A549 (cell line): ENCODE data around the gene RBM18. TPM values are rescaled to one million over a fixed set of nuclear protein-coding genes. Genes with fewer than 3 reads are reported as not detected.

Experiments
- ATAC-seq, 2 experiments: fragments of 200-7000 bp in 1 of 2; fragments of >200 bp in 1 of 2; cut with Nextera tagmentation in 1 of 2; cut with Tn5 transposase in 1 of 2; 3 replicates each; pipeline versions ENCODE4 v1.8.0 to v1.9.1; 2018 to 2020; ENCODE audit warnings: mild to moderate bottlenecking in 1 of 2, moderate library complexity in 1 of 2
- CTCF ChIA-PET: fragments of 300-600 bp; sonication (Branson Sonifier 250); formaldehyde crosslinking; extraction: SDS; loops from one replicate; lab custom pipeline; 2021; ENCODE audit warnings: antibody characterized with exemption, inconsistent platforms; lab: Yijun Ruan, JAX
- POLR2A ChIA-PET: fragments of 350-600 bp; formaldehyde crosslinking; extraction: SDS; loops from one replicate; lab custom pipeline; 2021; ENCODE audit warnings: antibody characterized with exemption, inconsistent platforms; lab: Yijun Ruan, JAX
- DNase-seq, 2 experiments: peaks; one replicate each; pipeline versions ENCODE4 v3.0.0 to v3.0.0-alpha.2; 2011 to 2016; ENCODE audit warnings: low read depth in 1 of 2, low spot score in 1 of 2
- FAIRE-seq: peaks from 2 replicates; lab custom pipeline; 2011; peaks lifted over from hg19 to GRCh38; lab: Jason Lieb, UNC
- H3K27ac ChIP-seq, 2 experiments: fragments of >200 bp; sonication (Bioruptor Twin); formaldehyde crosslinking; 3 replicates each; pipeline ENCODE4 v1.5.1; 2016 to 2017
- H3K4me1 ChIP-seq: fragments of >200 bp; sonication (Bioruptor Twin); formaldehyde crosslinking; 3 replicates; pipeline ENCODE4 v1.6.1; 2016
- H3K4me2 ChIP-seq: fragments of >200 bp; sonication (Bioruptor Twin); formaldehyde crosslinking; 3 replicates; pipeline ENCODE4 v1.6.1; 2016
- H3K4me3 ChIP-seq: fragments of >200 bp; sonication (Bioruptor Twin); formaldehyde crosslinking; 3 replicates; pipeline ENCODE4 v1.5.1; 2016
- H3K9me3 ChIP-seq: fragments of >200 bp; sonication (Bioruptor Twin); formaldehyde crosslinking; 3 replicates; pipeline ENCODE4 v1.6.1; 2016
- BHLHE40 ChIP-seq: IDR thresholded peaks from 2 replicates; pipeline ENCODE4 v1.6.1; 2012; ENCODE audit warnings: low read depth, low read length, inconsistent platforms
- CBX8 ChIP-seq: fragments of 200-600 bp; sonication (generic); IDR thresholded peaks from 2 replicates; pipeline ENCODE4 v1.6.1; 2016
- ESRRA ChIP-seq: fragments of 150-350 bp; IDR thresholded peaks from 2 replicates; pipeline ENCODE4 v1.6.1; 2014; ENCODE audit warnings: mild to moderate bottlenecking, low read length, borderline replicate concordance
- HDAC2 ChIP-seq: fragments of 200-600 bp; sonication (generic); IDR thresholded peaks from 2 replicates; pipeline ENCODE4 v1.6.1; 2016
- HOXA7 ChIP-seq: fragments of 250-450 bp; sonication (Bioruptor Pico); IDR thresholded peaks from 2 replicates; pipeline ENCODE4 v1.5.0; 2020; ENCODE audit warnings: mild to moderate bottlenecking, moderate library complexity
- HOXB13 ChIP-seq: fragments of 250-450 bp; sonication (Bioruptor Pico); IDR thresholded peaks from 2 replicates; pipeline ENCODE4 v1.5.0; 2020; ENCODE audit warnings: low read depth, mild to moderate bottlenecking, moderate library complexity
- HOXB5 ChIP-seq: fragments of 250-450 bp; sonication (Bioruptor Pico); IDR thresholded peaks from 2 replicates; pipeline ENCODE4 v1.5.0; 2020; ENCODE audit warnings: mild to moderate bottlenecking, moderate library complexity
- JUN ChIP-seq, 2 experiments: fragments of >200 bp; sonication (Bioruptor Twin); formaldehyde crosslinking; IDR thresholded peaks; 2 replicates in 1 of 2; 3 replicates in 1 of 2; pipeline ENCODE4 v1.6.1; 2016 to 2017
- NFE2L2 ChIP-seq: fragments of 150-350 bp; conservative IDR thresholded peaks from 2 replicates; pipeline ENCODE4 v1.6.1; 2014; ENCODE audit warnings: low read length
- NPAS2 ChIP-seq: fragments of 250-450 bp; sonication (Bioruptor Pico); IDR thresholded peaks from 2 replicates; pipeline ENCODE4 v1.8.0; 2022; ENCODE audit warnings: mild to moderate bottlenecking, moderate library complexity, borderline replicate concordance
- POLR2A ChIP-seq: IDR thresholded peaks from 2 replicates; pipeline ENCODE4 v1.6.1; 2012; ENCODE audit warnings: mild to moderate bottlenecking, low read length
- SREBF2 ChIP-seq: fragments of 450-650 bp; IDR thresholded peaks from 2 replicates; pipeline ENCODE4 v1.6.1; 2014; ENCODE audit warnings: mild to moderate bottlenecking, moderate library complexity
- ZSCAN20 ChIP-seq: fragments of 250-450 bp; sonication (Bioruptor Pico); IDR thresholded peaks from 2 replicates; pipeline ENCODE4 v1.8.0; 2022; ENCODE audit warnings: mild to moderate bottlenecking, moderate library complexity
- WGBS: methylation state at CpG from one replicate; pipeline ENCODE4 v1.1.6; 2017; ENCODE audit errors: missing lambda C conversion rate; 5-methylcytosine and 5-hydroxymethylcytosine counted together
- polyA plus RNA-seq, 4 experiments: library from polyadenylated mRNA; depleted of rRNA in 3 of 4; stranded (reverse); fragments of >200 nt; fragmentation: RNase III in 1 of 4; extraction: RNeasy Plus Mini Kit Qiagen cat#74134 plus additional on column Dnase treatment in 1 of 4; gene quantifications; 2 replicates in 3 of 4; 3 replicates in 1 of 4; pipeline ENCODE4 v1.2.3, GENCODE V29; 2011 to 2017
- TF ChIP-seq, protein P1 (sequence below): fragments of 200-600 bp; sonication (generic); IDR thresholded peaks from 2 replicates; pipeline ENCODE4 v1.6.1; 2016; ENCODE audit warnings: antibody characterized with exemption, mild to moderate bottlenecking, moderate library complexity
- TF ChIP-seq, protein P2 (sequence below): IDR thresholded peaks from 2 replicates; pipeline ENCODE4 v1.6.1; 2012
- TF ChIP-seq, protein P3 (sequence below): fragments of 250-450 bp; sonication (Bioruptor Pico); IDR thresholded peaks from 2 replicates; pipeline ENCODE4 v1.5.0; 2021; ENCODE audit warnings: mild to moderate bottlenecking, moderate library complexity, borderline replicate concordance
- TF ChIP-seq, protein P4 (sequence below): fragments of 250-450 bp; sonication (Bioruptor Pico); IDR thresholded peaks from 2 replicates; pipeline ENCODE4 v1.5.0; 2020; ENCODE audit warnings: low read depth, mild to moderate bottlenecking, moderate library complexity

Gene RBM18
- polyA plus RNA-seq, 2 of the 4 experiments (the other 2 are of a cell fraction): 13.8 to 52.3 TPM

DNA sequence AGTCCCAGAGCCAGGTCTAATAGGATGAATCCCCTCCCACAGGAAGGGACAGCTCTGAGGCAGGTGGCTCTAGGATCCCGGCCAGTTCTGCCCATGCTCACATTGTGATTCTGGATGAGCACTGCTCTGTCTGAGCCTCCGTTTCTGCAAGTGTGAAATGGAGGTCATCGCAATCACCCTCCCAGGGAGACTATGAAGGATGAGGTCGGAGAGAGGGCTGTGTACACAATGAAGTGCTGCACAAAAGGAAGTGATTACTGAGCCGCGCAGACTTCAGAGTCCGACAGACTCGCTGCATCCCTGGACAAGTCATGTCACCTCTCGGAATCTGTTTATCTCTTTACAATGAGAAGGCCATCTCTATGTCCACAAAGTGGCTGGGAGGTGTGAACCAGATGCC, 57.5 kb downstream of the RBM18 start (continued):
- TF ChIP-seq, protein P1, sequence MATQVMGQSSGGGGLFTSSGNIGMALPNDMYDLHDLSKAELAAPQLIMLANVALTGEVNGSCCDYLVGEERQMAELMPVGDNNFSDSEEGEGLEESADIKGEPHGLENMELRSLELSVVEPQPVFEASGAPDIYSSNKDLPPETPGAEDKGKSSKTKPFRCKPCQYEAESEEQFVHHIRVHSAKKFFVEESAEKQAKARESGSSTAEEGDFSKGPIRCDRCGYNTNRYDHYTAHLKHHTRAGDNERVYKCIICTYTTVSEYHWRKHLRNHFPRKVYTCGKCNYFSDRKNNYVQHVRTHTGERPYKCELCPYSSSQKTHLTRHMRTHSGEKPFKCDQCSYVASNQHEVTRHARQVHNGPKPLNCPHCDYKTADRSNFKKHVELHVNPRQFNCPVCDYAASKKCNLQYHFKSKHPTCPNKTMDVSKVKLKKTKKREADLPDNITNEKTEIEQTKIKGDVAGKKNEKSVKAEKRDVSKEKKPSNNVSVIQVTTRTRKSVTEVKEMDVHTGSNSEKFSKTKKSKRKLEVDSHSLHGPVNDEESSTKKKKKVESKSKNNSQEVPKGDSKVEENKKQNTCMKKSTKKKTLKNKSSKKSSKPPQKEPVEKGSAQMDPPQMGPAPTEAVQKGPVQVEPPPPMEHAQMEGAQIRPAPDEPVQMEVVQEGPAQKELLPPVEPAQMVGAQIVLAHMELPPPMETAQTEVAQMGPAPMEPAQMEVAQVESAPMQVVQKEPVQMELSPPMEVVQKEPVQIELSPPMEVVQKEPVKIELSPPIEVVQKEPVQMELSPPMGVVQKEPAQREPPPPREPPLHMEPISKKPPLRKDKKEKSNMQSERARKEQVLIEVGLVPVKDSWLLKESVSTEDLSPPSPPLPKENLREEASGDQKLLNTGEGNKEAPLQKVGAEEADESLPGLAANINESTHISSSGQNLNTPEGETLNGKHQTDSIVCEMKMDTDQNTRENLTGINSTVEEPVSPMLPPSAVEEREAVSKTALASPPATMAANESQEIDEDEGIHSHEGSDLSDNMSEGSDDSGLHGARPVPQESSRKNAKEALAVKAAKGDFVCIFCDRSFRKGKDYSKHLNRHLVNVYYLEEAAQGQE: no peak
- TF ChIP-seq BHLHE40: no peak
- no peak for TF ChIP-seq HOXB13 (CRISPR knock-in tag)
- no peak for TF ChIP-seq HDAC2
- TF ChIP-seq CBX8: no peak
- TF ChIP-seq NPAS2 (CRISPR knock-in tag): no peak
- TF ChIP-seq, protein P2, sequence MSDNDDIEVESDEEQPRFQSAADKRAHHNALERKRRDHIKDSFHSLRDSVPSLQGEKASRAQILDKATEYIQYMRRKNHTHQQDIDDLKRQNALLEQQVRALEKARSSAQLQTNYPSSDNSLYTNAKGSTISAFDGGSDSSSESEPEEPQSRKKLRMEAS: no peak
- TF ChIP-seq, all 56 proteins: peak for 0

DNA sequence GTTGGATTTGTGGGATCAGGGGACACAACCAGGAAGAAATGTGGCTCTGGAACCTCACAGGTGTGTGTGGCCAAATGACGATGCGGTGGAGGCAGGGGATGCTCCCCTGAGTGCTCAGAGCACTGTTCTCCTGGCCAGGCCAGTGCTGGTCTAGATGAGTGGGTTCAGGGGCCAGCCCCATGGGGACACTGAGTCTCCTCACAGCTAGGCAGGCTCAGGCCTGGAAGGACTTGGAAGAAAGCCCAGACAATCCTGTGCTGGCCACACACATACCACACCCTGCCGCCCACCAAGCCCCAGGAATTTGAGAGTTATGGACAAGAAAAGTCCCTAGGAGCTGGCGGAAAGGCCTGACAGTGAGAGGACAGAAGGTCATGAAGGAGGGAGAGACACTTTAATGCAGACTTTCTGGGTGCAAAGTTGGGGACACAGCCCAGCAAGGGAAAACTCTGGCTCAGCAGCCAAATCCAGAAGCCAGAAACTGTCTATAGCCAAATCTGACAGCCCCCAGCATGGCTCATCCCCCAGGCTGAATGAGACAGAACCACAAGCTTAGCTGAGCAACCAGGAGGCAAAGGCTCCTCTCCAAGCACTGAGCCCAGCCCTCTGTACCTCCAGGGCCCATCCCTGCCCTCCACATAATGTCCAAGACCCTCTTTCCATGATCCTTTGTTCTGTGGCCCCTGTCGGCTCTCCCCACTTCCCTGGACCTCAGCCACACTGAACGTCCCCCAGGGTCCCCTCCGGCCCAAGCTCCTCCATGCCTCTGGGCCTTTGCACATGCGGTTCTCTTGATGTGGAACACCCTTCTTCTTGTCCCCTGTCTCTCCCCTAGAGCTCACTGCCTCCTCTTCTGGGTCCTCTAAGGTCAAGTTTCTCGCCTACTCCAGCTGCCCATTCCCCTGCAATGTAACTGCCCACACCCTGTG, 58.3 kb downstream of the RBM18 start:
- no peak overlapping the region for H3K4me3 ChIP-seq
- CTCF ChIA-PET: interaction anchor here (1.3 kb wide), 1 partner anchor 14 kb away, joined by 3 read pairs; no protein-coding TSS in a partner anchor
- H3K4me1 ChIP-seq: no peaks in the 10 kb centered on the region
- no peaks in the 10 kb centered on the region for H3K9me3 ChIP-seq
- H3K27ac ChIP-seq: no peak overlapping the region
- POLR2A ChIA-PET: no interaction called here
- H3K4me2 ChIP-seq: no peak overlapping the region
- TF ChIP-seq, protein P1: no peak
- TF ChIP-seq SREBF2 (no peak), ZSCAN20 (CRISPR knock-in tag) (no peak), NFE2L2 (no peak), JUN (IDR thresholded peaks at IDR 0.05) (no peak), HOXB5 (CRISPR knock-in tag) (no peak), ESRRA (no peak), POLR2A (no peak), HOXB13 (CRISPR knock-in tag) (no peak), HOXA7 (no peak)
- TF ChIP-seq, protein P3, sequence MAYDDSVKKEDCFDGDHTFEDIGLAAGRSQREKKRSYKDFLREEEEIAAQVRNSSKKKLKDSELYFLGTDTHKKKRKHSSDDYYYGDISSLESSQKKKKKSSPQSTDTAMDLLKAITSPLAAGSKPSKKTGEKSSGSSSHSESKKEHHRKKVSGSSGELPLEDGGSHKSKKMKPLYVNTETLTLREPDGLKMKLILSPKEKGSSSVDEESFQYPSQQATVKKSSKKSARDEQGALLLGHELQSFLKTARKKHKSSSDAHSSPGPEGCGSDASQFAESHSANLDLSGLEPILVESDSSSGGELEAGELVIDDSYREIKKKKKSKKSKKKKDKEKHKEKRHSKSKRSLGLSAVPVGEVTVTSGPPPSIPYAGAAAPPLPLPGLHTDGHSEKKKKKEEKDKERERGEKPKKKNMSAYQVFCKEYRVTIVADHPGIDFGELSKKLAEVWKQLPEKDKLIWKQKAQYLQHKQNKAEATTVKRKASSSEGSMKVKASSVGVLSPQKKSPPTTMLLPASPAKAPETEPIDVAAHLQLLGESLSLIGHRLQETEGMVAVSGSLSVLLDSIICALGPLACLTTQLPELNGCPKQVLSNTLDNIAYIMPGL (CRISPR knock-in tag): no peak
- TF ChIP-seq, protein P4, sequence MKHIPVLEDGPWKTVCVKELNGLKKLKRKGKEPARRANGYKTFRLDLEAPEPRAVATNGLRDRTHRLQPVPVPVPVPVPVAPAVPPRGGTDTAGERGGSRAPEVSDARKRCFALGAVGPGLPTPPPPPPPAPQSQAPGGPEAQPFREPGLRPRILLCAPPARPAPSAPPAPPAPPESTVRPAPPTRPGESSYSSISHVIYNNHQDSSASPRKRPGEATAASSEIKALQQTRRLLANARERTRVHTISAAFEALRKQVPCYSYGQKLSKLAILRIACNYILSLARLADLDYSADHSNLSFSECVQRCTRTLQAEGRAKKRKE: no peak
- no peak for FAIRE-seq
- ATAC-seq: no peak
- 51% methylated on average over 9 of the region's 9 CpGs for WGBS
- no peak for DNase-seq
